Fibroblast of lung (primary cell): ENCODE data around the gene CLECL1. TPM values are rescaled to one million over a fixed set of nuclear protein-coding genes. Genes with fewer than 3 reads are reported as not detected.
A peak's percentile ranks its signal among the peaks of the same experiment; 100 is the strongest.
"Not testable (repeated sequence)": the region's sequence is repeated elsewhere in the genome, so short reads cannot be mapped to it uniquely, and the experiment has no call there.

ENCODE experiments used
- DNase-seq, 2 donors: peaks; one replicate each; pipeline versions ENCODE4 v3.0.0 to v3.0.0-alpha.2; 2010; ENCODE audit warnings: low read depth in 2 of 2
- H2AFZ ChIP-seq: 2 replicates; pipeline ENCODE4 v1.5.1; 2012; ENCODE audit warnings: low read length, control low read depth, inconsistent platforms
- H3K27ac ChIP-seq: 2 replicates; pipeline ENCODE4 v1.5.1; 2011; ENCODE audit warnings: low read length, control low read depth; ENCODE audit not compliant: insufficient read depth
- H3K27me3 ChIP-seq: 2 replicates; pipeline ENCODE4 v1.5.1; 2011; ENCODE audit warnings: mild to moderate bottlenecking, low read length; ENCODE audit not compliant: control insufficient read depth, insufficient read depth
- H3K36me3 ChIP-seq: 2 replicates; pipeline ENCODE4 v1.5.1; 2011; ENCODE audit warnings: low read length; ENCODE audit not compliant: control insufficient read depth, insufficient read depth
- H3K4me1 ChIP-seq: 2 replicates; pipeline ENCODE4 v1.5.1; 2011; ENCODE audit warnings: low read length; ENCODE audit not compliant: control insufficient read depth, insufficient read depth; ENCODE audit errors: extremely low read depth
- H3K4me2 ChIP-seq: 2 replicates; pipeline ENCODE4 v1.5.1; 2011; ENCODE audit warnings: low read length, control low read depth; ENCODE audit not compliant: insufficient read depth; ENCODE audit errors: extremely low read depth
- H3K4me3 ChIP-seq, 4 experiments: fragments of 200-600 bp in 1 of 4; sonication (generic) in 1 of 4; replicated peaks in 1 of 4; 2 replicates each; pipeline ENCODE4 v1.5.1; 2011 to 2016; ENCODE audit warnings: low read length in 4 of 4, low read depth in 3 of 4, mild to moderate bottlenecking in 3 of 4, control low read depth in 2 of 4, inconsistent platforms in 1 of 4, mixed read lengths in 1 of 4; ENCODE audit not compliant: insufficient read depth in 1 of 4; ENCODE audit errors: control extremely low read depth in 1 of 4
- H3K79me2 ChIP-seq: 2 replicates; pipeline ENCODE4 v1.5.1; 2012; ENCODE audit warnings: mild to moderate bottlenecking, low read length, inconsistent platforms; ENCODE audit not compliant: control insufficient read depth, insufficient read depth
- H3K9ac ChIP-seq: 2 replicates; pipeline ENCODE4 v1.5.1; 2011; ENCODE audit warnings: mild to moderate bottlenecking, low read length, control low read depth; ENCODE audit not compliant: insufficient read depth
- H3K9me3 ChIP-seq: 2 replicates; pipeline ENCODE4 v1.5.1; 2012; ENCODE audit warnings: low read depth, low read length; ENCODE audit not compliant: control insufficient read depth, insufficient read depth
- H4K20me1 ChIP-seq: 2 replicates; pipeline ENCODE4 v1.5.1; 2011; ENCODE audit warnings: low read length; ENCODE audit not compliant: control insufficient read depth, insufficient read depth; ENCODE audit errors: extremely low read depth
- CTCF ChIP-seq, 2 donors: IDR thresholded peaks in 1 of 2; conservative IDR thresholded peaks in 1 of 2; 1 replicate in 1 of 2; 2 replicates in 1 of 2; pipeline ENCODE4 v1.5.1; 2011 to 2012; ENCODE audit warnings: low read length in 2 of 2, control low read depth in 1 of 2, inconsistent platforms in 1 of 2, low read depth in 1 of 2, mild to moderate bottlenecking in 1 of 2
- EZH2 ChIP-seq: IDR thresholded peaks from 2 replicates; pipeline ENCODE4 v1.5.1; 2012; ENCODE audit warnings: low read length, control low read depth, mild to moderate bottlenecking; ENCODE audit errors: missing control alignments
- polyA plus RNA-seq, 2 donors: library from polyadenylated mRNA; depleted of rRNA in 1 of 2; stranded (reverse) in 1 of 2; unstranded in 1 of 2; fragments of >200 nt; gene quantifications; 2 replicates each; pipeline ENCODE4 v1.2.1, GENCODE V29; 2011 to 2012; ENCODE audit warnings: missing spikeins in 1 of 2
- total RNA-seq: library from RNA; depleted of rRNA; stranded (reverse); fragments of >200 nt; gene quantifications from 2 replicates; pipeline ENCODE4 v1.2.1, GENCODE V29; 2014

The CLECL1 gene
- total and polyA plus RNA-seq, 2 donors (not counting 1 experiment from before 2014, with no cell fraction given), result not detected

GRCh38 chr12:9682508-9682907, 50.4 kb downstream of the CLECL1 start:
- not testable (repeated sequence) for H3K4me2 ChIP-seq, H3K9me3 ChIP-seq, DNase-seq, H3K9ac ChIP-seq, H3K79me2 ChIP-seq, H3K36me3 ChIP-seq, H3K27me3 ChIP-seq, H2AFZ ChIP-seq, H3K27ac ChIP-seq, H3K4me3 ChIP-seq, H3K4me1 ChIP-seq, H4K20me1 ChIP-seq

- DNase-seq, result no peak
- H3K9ac ChIP-seq, result no peak overlapping the region
- TF ChIP-seq CTCF (conservative IDR thresholded peaks at IDR 0.05 in 1 of 2, IDR thresholded peaks at IDR 0.05 in 1 of 2; ENCODE audit: low read depth in 1 of 2, low read length in 2 of 2) (no peak), EZH2 (no peak)
- H3K4me1 ChIP-seq, result peaks cover 9% of the 10 kb centered on the region
- no peaks in the 10 kb centered on the region for H3K9me3 ChIP-seq
- no peak overlapping the region for H3K4me2 ChIP-seq
- H3K27me3 ChIP-seq, result no peaks in the 10 kb centered on the region
- H3K36me3 ChIP-seq, result no peaks in the 10 kb centered on the region
- H3K79me2 ChIP-seq, result no peaks in the 10 kb centered on the region
- no peak overlapping the region for H2AFZ ChIP-seq
- H3K4me3 ChIP-seq, result no peak overlapping the region
- H3K27ac ChIP-seq, result no peak overlapping the region
- H4K20me1 ChIP-seq, result no peaks in the 10 kb centered on the region
Measured at GRCh38 chr12:9674226-9674590, 58.7 kb downstream of the CLECL1 start.

- Histone ChIP-seq H3K4me2 (peak overlapping the region; percentile 17), H3K4me3 (no peak overlapping the region), H3K27ac (no peak overlapping the region), H2AFZ (peak overlapping the region; percentile 50), H3K9me3 (no peaks in the 10 kb centered on the region), H3K79me2 (no peaks in the 10 kb centered on the region), H4K20me1 (no peaks in the 10 kb centered on the region), H3K27me3 (no peaks in the 10 kb centered on the region), H3K36me3 (no peaks in the 10 kb centered on the region), H3K9ac (no peak overlapping the region), H3K4me1 (peaks cover 9% of the 10 kb centered on the region)
- TF ChIP-seq EZH2 (no peak), CTCF (conservative IDR thresholded peaks at IDR 0.05 in 1 of 2, IDR thresholded peaks at IDR 0.05 in 1 of 2; ENCODE audit: low read depth in 1 of 2, low read length in 2 of 2) (no peak)
- peak; percentile 92 to 94 for DNase-seq
Measured at GRCh38 chr12:9673404-9674225, 59.3 kb downstream of the CLECL1 start.

Other genes starting within 250 kb of the CLECL1 start
- gene KLRB1, start 125.2 kb downstream of the CLECL1 start, total RNA-seq, result not detected in 2 replicates
- gene KLRB1, start 125.2 kb downstream of the CLECL1 start, polyA plus RNA-seq, result not detected in 2 replicates
- gene CLEC2D, start 63.4 kb downstream of the CLECL1 start, total RNA-seq, result 3.6 and 5.1 TPM in 2 replicates
- gene CLEC2D, start 63.4 kb downstream of the CLECL1 start, polyA plus RNA-seq, result 0.67 and 2.5 TPM in 2 replicates
- gene CD69, start 27.8 kb upstream of the CLECL1 start, total RNA-seq, result not detected in 2 replicates
- not detected in 2 replicates for gene CD69, start 27.8 kb upstream of the CLECL1 start, polyA plus RNA-seq
- gene KLRF1, start 94.4 kb upstream of the CLECL1 start, total RNA-seq, result not detected in 2 replicates
- 0.11 TPM in 1 of 2 replicates, not detected in the other for gene KLRF1, start 94.4 kb upstream of the CLECL1 start, polyA plus RNA-seq
- gene CLEC2B, start 136.3 kb upstream of the CLECL1 start, total RNA-seq, result 15.7 and 26.2 TPM in 2 replicates
- 9.3 and 9.7 TPM in 2 replicates for gene CLEC2B, start 136.3 kb upstream of the CLECL1 start, polyA plus RNA-seq
- gene KLRF2, start 148.4 kb upstream of the CLECL1 start, total RNA-seq, result not detected in 2 replicates
- gene KLRF2, start 148.4 kb upstream of the CLECL1 start, polyA plus RNA-seq, result not detected in 2 replicates
- not detected in 2 replicates for gene CLEC2A, start 199.3 kb upstream of the CLECL1 start, total RNA-seq
- gene CLEC2A, start 199.3 kb upstream of the CLECL1 start, polyA plus RNA-seq, result not detected in 2 replicates
- gene CLEC12A, start 238.3 kb upstream of the CLECL1 start, total RNA-seq, result not detected in 2 replicates
- not detected in 2 replicates for gene CLEC12A, start 238.3 kb upstream of the CLECL1 start, polyA plus RNA-seq